HL-60 (cell line): ENCODE results near the gene NMNAT2.

Experiments used
- CTCF ChIP-seq: IDR thresholded peaks from one replicate; pipeline ENCODE4 v1.5.1; 2011; ENCODE audit warnings: low read length, control low read depth, inconsistent platforms; ENCODE audit not compliant: insufficient read depth
- POLR2AphosphoS5 ChIP-seq: IDR thresholded peaks from 2 replicates; pipeline ENCODE4 v1.6.1; 2012; ENCODE audit warnings: low read depth
- REST ChIP-seq: IDR thresholded peaks from 2 replicates; pipeline ENCODE4 v1.6.1; 2012; ENCODE audit warnings: low read depth; ENCODE audit not compliant: insufficient replicate concordance

GRCh38 chr1:183310753-183311479 lies 107.3 kb downstream of the NMNAT2 start:
- no peak for TF ChIP-seq CTCF
- no peak for TF ChIP-seq REST
- no peak for TF ChIP-seq POLR2AphosphoS5
